Upper lobe of left lung (tissue), 6 donors: Measurements from ENCODE around the gene ADAMTS14. TPM values are rescaled to one million over a fixed set of nuclear protein-coding genes. Genes with fewer than 3 reads are reported as not detected.

ENCODE experiments used
- ATAC-seq, 2 donors: fragments of 200-7000 bp; cut with Tn5 transposase; one replicate each; pipeline ENCODE4 v1.9.1; 2022; ENCODE audit warnings: mild to moderate bottlenecking in 2 of 2, moderate library complexity in 2 of 2; ENCODE audit not compliant: low FRiP score in 2 of 2
- DNase-seq, 2 donors: peaks; one replicate each; pipeline ENCODE4 v3.0.0-alpha.2; 2019 to 2020
- H3K27ac ChIP-seq, 4 donors: fragments of 200-600 bp; sonication (generic); one replicate each; pipeline ENCODE4 v1.5.1; 2016 to 2019
- H3K27me3 ChIP-seq, 4 donors: fragments of 200-600 bp; sonication (generic); one replicate each; pipeline ENCODE4 v1.5.1; 2017 to 2019
- H3K36me3 ChIP-seq, 4 donors: fragments of 200-600 bp; sonication (generic); one replicate each; pipeline ENCODE4 v1.5.1; 2016 to 2019
- H3K4me1 ChIP-seq, 4 donors: fragments of 200-600 bp; sonication (generic); one replicate each; pipeline ENCODE4 v1.5.1; 2018 to 2019
- H3K4me3 ChIP-seq, 4 donors: fragments of 200-600 bp; sonication (generic); one replicate each; pipeline ENCODE4 v1.5.1; 2017 to 2019; ENCODE audit warnings: mild to moderate bottlenecking in 2 of 4, moderate library complexity in 1 of 4
- H3K9me3 ChIP-seq, 4 donors: fragments of 200-600 bp; sonication (generic); one replicate each; pipeline ENCODE4 v1.5.1; 2018 to 2019
- EP300 ChIP-seq, 4 donors: sonication (generic); formaldehyde crosslinking; IDR thresholded peaks; one replicate each; pipeline ENCODE4 v1.5.1; 2017; ENCODE audit warnings: antibody characterized with exemption in 4 of 4, control low read depth in 2 of 4
- POLR2A ChIP-seq, 4 donors: fragments of 450-650 bp; IDR thresholded peaks; one replicate each; pipeline ENCODE4 v1.5.1; 2016 to 2017; ENCODE audit warnings: antibody characterized with exemption in 4 of 4, mild to moderate bottlenecking in 2 of 4
- POLR2AphosphoS5 ChIP-seq, 2 donors: sonication (generic); formaldehyde crosslinking; IDR thresholded peaks; one replicate each; pipeline ENCODE4 v1.5.1; 2017; ENCODE audit warnings: antibody characterized with exemption in 2 of 2
- WGBS, 2 donors: methylation state at CpG; one replicate each; pipeline ENCODE4 v1.1.5; 2017 to 2018; 5-methylcytosine and 5-hydroxymethylcytosine counted together
- total RNA-seq, 6 donors: library from RNA; depleted of rRNA in 4 of 6; stranded (reverse); fragments of >200 nt in 4 of 6; gene quantifications; one replicate each; pipeline versions ENCODE4 v1.1.0 to v1.2.1, GENCODE V29; 2016 to 2021
- TF ChIP-seq, protein P1 (sequence below), 6 experiments: fragments of 450-650 bp in 4 of 6; fragments of 200-600 bp in 2 of 6; sonication (generic) in 2 of 6; IDR thresholded peaks; one replicate each; pipeline ENCODE4 v1.5.1; 2016 to 2019; ENCODE audit warnings: antibody characterized with exemption in 6 of 6
- donor health status: DM: no; HTN: no; CAD: no; lungs with moderate emphysema.
- donor health status: DM: no; HTN: yes; CAD: no; lungs with severe emphysema.

ADAMTS14 gene
- total RNA-seq, 6 donors from 2014 or later = 0.15 to 3.1 (median 0.45) TPM

DNA sequence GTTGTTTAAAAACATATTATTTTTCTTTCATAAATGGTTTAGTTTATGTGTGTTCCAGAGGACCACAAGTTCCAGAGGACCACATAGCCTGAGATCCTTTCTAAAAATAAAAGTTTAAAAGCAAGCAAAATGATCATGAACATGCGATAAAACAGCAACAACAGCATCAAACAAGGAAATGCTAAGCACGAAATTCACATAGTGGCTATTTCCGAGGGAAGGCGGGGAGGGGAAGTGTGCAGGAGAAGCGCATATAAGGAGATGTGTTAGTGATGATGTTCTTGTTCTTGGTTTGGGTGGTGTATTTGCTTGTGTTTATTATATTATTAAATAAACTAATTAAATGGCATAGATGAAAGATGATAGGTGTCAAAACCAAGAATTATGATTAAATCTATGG is 111.7 kb downstream of the ADAMTS14 start:
- no peak overlapping the region for H3K4me3 ChIP-seq
- H3K36me3 ChIP-seq = no peaks in the 10 kb centered on the region
- no peaks in the 10 kb centered on the region for H3K4me1 ChIP-seq
- H3K9me3 ChIP-seq = no peaks in the 10 kb centered on the region
- no peak for DNase-seq
- H3K27me3 ChIP-seq = no peaks in the 10 kb centered on the region
- ATAC-seq = no peak
- no peak overlapping the region for H3K27ac ChIP-seq
- no peak for TF ChIP-seq POLR2A (IDR thresholded peaks at IDR 0.05)
- no peak for TF ChIP-seq POLR2AphosphoS5 (IDR thresholded peaks at IDR 0.05)
- TF ChIP-seq EP300 (IDR thresholded peaks at IDR 0.05) = no peak
- TF ChIP-seq, protein P1, sequence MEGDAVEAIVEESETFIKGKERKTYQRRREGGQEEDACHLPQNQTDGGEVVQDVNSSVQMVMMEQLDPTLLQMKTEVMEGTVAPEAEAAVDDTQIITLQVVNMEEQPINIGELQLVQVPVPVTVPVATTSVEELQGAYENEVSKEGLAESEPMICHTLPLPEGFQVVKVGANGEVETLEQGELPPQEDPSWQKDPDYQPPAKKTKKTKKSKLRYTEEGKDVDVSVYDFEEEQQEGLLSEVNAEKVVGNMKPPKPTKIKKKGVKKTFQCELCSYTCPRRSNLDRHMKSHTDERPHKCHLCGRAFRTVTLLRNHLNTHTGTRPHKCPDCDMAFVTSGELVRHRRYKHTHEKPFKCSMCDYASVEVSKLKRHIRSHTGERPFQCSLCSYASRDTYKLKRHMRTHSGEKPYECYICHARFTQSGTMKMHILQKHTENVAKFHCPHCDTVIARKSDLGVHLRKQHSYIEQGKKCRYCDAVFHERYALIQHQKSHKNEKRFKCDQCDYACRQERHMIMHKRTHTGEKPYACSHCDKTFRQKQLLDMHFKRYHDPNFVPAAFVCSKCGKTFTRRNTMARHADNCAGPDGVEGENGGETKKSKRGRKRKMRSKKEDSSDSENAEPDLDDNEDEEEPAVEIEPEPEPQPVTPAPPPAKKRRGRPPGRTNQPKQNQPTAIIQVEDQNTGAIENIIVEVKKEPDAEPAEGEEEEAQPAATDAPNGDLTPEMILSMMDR (IDR thresholded peaks at IDR 0.05) = no peak
- 57 to 67% methylated on average over 5 of the region's 5 CpGs for WGBS, 2 donors

DNA sequence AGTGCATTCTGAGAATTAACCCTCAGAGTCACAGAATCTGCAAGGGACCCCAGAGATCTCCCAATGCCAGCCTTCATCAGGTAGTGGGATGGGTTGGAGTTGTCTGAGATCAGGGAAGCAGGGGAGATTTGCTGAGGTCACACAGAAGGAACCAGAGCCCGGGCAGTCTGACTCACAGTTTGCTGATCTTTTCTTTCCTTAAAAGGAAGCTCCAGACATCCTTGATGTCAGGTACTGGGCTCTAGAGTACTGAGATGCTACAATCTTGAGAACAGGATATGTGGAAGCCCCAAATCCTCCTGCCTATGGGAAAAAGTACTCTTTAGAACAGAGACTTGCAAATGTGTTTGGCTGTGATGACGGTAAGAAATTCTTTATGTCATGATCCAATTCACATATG is 112.2 kb downstream of the ADAMTS14 start:
- WGBS, 2 donors = 61 to 83% methylated on average over 2 of the region's 2 CpGs
- Histone ChIP-seq H3K36me3 (no peaks in the 10 kb centered on the region), H3K27me3 (no peaks in the 10 kb centered on the region), H3K9me3 (no peaks in the 10 kb centered on the region), H3K27ac (no peak overlapping the region), H3K4me3 (no peak overlapping the region), H3K4me1 (no peaks in the 10 kb centered on the region)
- no peak for ATAC-seq
- DNase-seq = no peak
- TF ChIP-seq, protein P1 (IDR thresholded peaks at IDR 0.05) = no peak
- TF ChIP-seq POLR2A (IDR thresholded peaks at IDR 0.05) = no peak
- no peak for TF ChIP-seq EP300 (IDR thresholded peaks at IDR 0.05)

GRCh38 chr10:70785190-70785589 is 112.9 kb downstream of the ADAMTS14 start, which contains the start of gene TBATA:
TBATA (minus strand) TSS chr10:70785377; CDS start chr10:70783379, 1,998 bp downstream.
- 50 to 60% methylated on average over 1 to 4 of the region's 4 CpGs for WGBS, 2 donors
- Histone ChIP-seq H3K27me3 (no peaks in the 10 kb centered on the region), H3K4me1 (no peaks in the 10 kb centered on the region), H3K27ac (no peak within 1 kb of the TSS), H3K4me3 (no peak within 1 kb of the TSS), H3K9me3 (no peaks in the 10 kb centered on the region), H3K36me3 (no peaks in the 10 kb centered on the region)
- ATAC-seq = peak in 1 of 2 donors; percentile 35
- DNase-seq = peak in 1 of 2 donors; percentile 42
- TF ChIP-seq POLR2AphosphoS5 (IDR thresholded peaks at IDR 0.05) (no peak), EP300 (IDR thresholded peaks at IDR 0.05) (no peak), POLR2A (IDR thresholded peaks at IDR 0.05) (no peak)
- TF ChIP-seq, protein P1 (IDR thresholded peaks at IDR 0.05) = no peak

DNA sequence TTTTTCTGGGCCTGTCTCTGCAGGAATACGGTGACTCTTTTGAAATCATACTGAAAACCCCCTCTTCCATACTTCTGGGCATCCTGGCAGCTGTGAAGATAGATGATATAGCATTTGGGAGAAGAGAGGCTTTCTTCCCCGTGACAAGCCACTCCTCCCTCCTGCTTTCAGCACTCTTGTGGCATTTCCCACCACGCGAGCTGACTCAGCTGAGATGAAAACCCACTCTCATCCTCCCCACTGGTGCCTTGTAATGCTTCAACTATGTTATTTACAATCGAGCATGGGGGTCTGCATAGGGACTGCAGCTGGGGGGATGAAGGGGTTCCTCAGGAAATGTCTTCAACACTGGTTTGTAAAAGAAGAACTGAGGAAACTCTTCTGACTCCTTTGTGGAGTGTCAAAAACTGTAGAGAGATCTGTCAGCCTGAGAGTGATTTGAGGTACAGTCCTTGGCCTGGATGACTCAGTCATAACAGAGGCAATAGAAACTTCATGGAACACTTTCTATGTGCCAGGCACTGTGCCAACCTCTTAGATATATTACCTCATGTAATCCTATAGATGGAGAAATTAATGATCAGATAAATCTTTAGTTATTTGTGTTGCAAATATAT is 114.6 kb downstream of the ADAMTS14 start:
- H3K27me3 ChIP-seq = no peaks in the 10 kb centered on the region
- DNase-seq (no peak), ATAC-seq (peak in 1 of 2 donors; percentile 8)
- no peaks in the 10 kb centered on the region for H3K9me3 ChIP-seq
- no peak overlapping the region for H3K4me3 ChIP-seq
- WGBS, 2 donors = 35 to 62% methylated on average over 5 of the region's 5 CpGs
- no peaks in the 10 kb centered on the region for H3K4me1 ChIP-seq
- no peak overlapping the region for H3K27ac ChIP-seq
- TF ChIP-seq EP300 (IDR thresholded peaks at IDR 0.05) (no peak), POLR2A (IDR thresholded peaks at IDR 0.05) (no peak), POLR2AphosphoS5 (IDR thresholded peaks at IDR 0.05) (no peak)
- TF ChIP-seq, protein P1 (IDR thresholded peaks at IDR 0.05) = no peak
- H3K36me3 ChIP-seq = no peaks in the 10 kb centered on the region
